Mesangial cell (primary cell): ENCODE measurements around the gene PLEKHB2. TPM values are rescaled to one million over a fixed set of nuclear protein-coding genes. Genes with fewer than 3 reads are reported as not detected.

Experiments used
- total RNA-seq: library from RNA; depleted of rRNA; stranded (reverse); fragments of >200 nt; gene quantifications from 2 replicates; pipeline ENCODE4 v1.2.3, GENCODE V29; 2015

Gene PLEKHB2
- total RNA-seq = 69.2 and 75.6 TPM in 2 replicates

GRCh38 chr2:131105156-131105949 lies at the start of gene PLEKHB2:
PLEKHB2 (plus strand) TSS chr2:131105336; CDS start chr2:131120942, 15,606 bp downstream.

GRCh38 chr2:131093006-131093695 lies 12.0 kb upstream of the PLEKHB2 start, which contains the start of gene FAM168B:
FAM168B (minus strand) TSS chr2:131093460; CDS start chr2:131082646, 10,814 bp downstream.

Other genes starting within 250 kb of the PLEKHB2 start
- gene FAM168B, start 11.9 kb upstream of the PLEKHB2 start, total RNA-seq = 121 and 134 TPM in 2 replicates
- not detected in 2 replicates for gene POTEE, start 104.2 kb downstream of the PLEKHB2 start, total RNA-seq